Suprapubic skin (tissue), 4 donors: ENCODE measurements around the gene FAM120AOS. TPM values are rescaled to one million over a fixed set of nuclear protein-coding genes. Genes with fewer than 3 reads are reported as not detected.

Source experiments
- DNase-seq, 2 donors: peaks; one replicate each; pipeline ENCODE4 v3.0.0-alpha.2; 2019; ENCODE audit warnings: low spot score in 2 of 2
- H3K27ac ChIP-seq: fragments of 200-600 bp; sonication (generic); one replicate; pipeline ENCODE4 v1.5.1; 2019
- H3K27me3 ChIP-seq: fragments of 200-600 bp; sonication (generic); one replicate; pipeline ENCODE4 v1.5.1; 2019
- H3K36me3 ChIP-seq: fragments of 200-600 bp; sonication (generic); one replicate; pipeline ENCODE4 v1.5.1; 2019
- H3K4me1 ChIP-seq: fragments of 200-600 bp; sonication (generic); one replicate; pipeline ENCODE4 v1.5.1; 2019
- H3K4me3 ChIP-seq: fragments of 200-600 bp; sonication (generic); one replicate; pipeline ENCODE4 v1.5.1; 2019; ENCODE audit warnings: mild to moderate bottlenecking
- H3K9me3 ChIP-seq: fragments of 200-600 bp; sonication (generic); one replicate; pipeline ENCODE4 v1.5.1; 2019
- EP300 ChIP-seq: sonication (generic); formaldehyde crosslinking; IDR thresholded peaks from one replicate; pipeline ENCODE4 v1.6.1; 2017; ENCODE audit warnings: antibody characterized with exemption
- POLR2A ChIP-seq, 2 donors: fragments of 450-650 bp; IDR thresholded peaks; one replicate each; pipeline ENCODE4 v1.6.1; 2017; ENCODE audit warnings: antibody characterized with exemption in 2 of 2, mild to moderate bottlenecking in 2 of 2, moderate library complexity in 2 of 2
- POLR2AphosphoS5 ChIP-seq, 3 donors: sonication (generic); formaldehyde crosslinking; IDR thresholded peaks; one replicate each; pipeline ENCODE4 v1.6.1; 2017; ENCODE audit warnings: antibody characterized with exemption in 3 of 3
- WGBS: methylation state at CpG from one replicate; pipeline ENCODE4 v1.1.5; 2018; 5-methylcytosine and 5-hydroxymethylcytosine counted together
- total RNA-seq, 4 donors: library from RNA; depleted of rRNA; stranded (reverse); fragments of >200 nt; gene quantifications; one replicate each; pipeline ENCODE4 v1.1.0, GENCODE V29; 2016
- TF ChIP-seq, protein P1 (sequence below), 2 donors: fragments of 200-600 bp in 1 of 2; fragments of 450-650 bp in 1 of 2; sonication (generic) in 1 of 2; IDR thresholded peaks; one replicate each; pipeline ENCODE4 v1.5.1; 2016 to 2019; ENCODE audit warnings: antibody characterized with exemption in 2 of 2, mild to moderate bottlenecking in 1 of 2, moderate library complexity in 1 of 2

The FAM120AOS gene
- total RNA-seq, 4 donors from 2014 or later = 33.0 to 66.9 (median 34.2) TPM

- WGBS = 89% methylated on average over 7 of the region's 7 CpGs
- Histone ChIP-seq H3K27ac (no peak overlapping the region), H3K27me3 (no peaks in the 10 kb centered on the region), H3K36me3 (peaks cover 30% of the 10 kb centered on the region), H3K4me3 (no peak overlapping the region), H3K4me1 (no peaks in the 10 kb centered on the region), H3K9me3 (no peaks in the 10 kb centered on the region)
- TF ChIP-seq, protein P1, sequence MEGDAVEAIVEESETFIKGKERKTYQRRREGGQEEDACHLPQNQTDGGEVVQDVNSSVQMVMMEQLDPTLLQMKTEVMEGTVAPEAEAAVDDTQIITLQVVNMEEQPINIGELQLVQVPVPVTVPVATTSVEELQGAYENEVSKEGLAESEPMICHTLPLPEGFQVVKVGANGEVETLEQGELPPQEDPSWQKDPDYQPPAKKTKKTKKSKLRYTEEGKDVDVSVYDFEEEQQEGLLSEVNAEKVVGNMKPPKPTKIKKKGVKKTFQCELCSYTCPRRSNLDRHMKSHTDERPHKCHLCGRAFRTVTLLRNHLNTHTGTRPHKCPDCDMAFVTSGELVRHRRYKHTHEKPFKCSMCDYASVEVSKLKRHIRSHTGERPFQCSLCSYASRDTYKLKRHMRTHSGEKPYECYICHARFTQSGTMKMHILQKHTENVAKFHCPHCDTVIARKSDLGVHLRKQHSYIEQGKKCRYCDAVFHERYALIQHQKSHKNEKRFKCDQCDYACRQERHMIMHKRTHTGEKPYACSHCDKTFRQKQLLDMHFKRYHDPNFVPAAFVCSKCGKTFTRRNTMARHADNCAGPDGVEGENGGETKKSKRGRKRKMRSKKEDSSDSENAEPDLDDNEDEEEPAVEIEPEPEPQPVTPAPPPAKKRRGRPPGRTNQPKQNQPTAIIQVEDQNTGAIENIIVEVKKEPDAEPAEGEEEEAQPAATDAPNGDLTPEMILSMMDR (IDR thresholded peaks at IDR 0.05) = no peak
- TF ChIP-seq POLR2AphosphoS5 (IDR thresholded peaks at IDR 0.05) = no peak
- TF ChIP-seq EP300 = no peak
- no peak for TF ChIP-seq POLR2A (IDR thresholded peaks at IDR 0.05)
- no peak for DNase-seq
Observed at GRCh38 chr9:93480728-93481324, 27.4 kb upstream of the FAM120AOS start.

DNA sequence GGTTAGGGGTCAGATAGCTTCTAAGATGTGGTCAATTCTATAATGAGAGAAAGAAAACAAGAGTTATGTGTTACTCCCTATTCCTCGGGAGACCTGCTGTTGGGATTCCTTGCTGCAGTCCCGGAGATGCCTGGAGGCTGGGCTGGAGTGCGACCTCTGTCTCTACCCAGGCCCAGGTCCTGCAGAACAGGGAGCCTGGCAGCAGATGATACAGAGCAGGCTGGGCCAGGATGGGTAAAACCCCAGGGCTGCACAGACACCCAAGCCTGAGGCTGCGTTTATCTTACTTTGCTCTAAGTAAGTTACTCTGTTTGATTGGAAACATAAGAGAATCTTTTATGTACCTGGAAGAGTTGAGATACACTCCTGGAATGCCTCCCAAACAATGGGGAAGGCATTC lies 26.9 kb upstream of the FAM120AOS start:
- H3K27ac ChIP-seq = no peak overlapping the region
- no peak overlapping the region for H3K4me3 ChIP-seq
- no peaks in the 10 kb centered on the region for H3K27me3 ChIP-seq
- 73% methylated on average over 4 of the region's 4 CpGs for WGBS
- no peak for DNase-seq
- no peaks in the 10 kb centered on the region for H3K9me3 ChIP-seq
- TF ChIP-seq POLR2A (IDR thresholded peaks at IDR 0.05) = no peak
- no peak for TF ChIP-seq POLR2AphosphoS5 (IDR thresholded peaks at IDR 0.05)
- TF ChIP-seq, protein P1 (IDR thresholded peaks at IDR 0.05) = no peak
- no peak for TF ChIP-seq EP300
- peaks cover 24% of the 10 kb centered on the region for H3K36me3 ChIP-seq
- no peaks in the 10 kb centered on the region for H3K4me1 ChIP-seq

GRCh38 chr9:93479726-93480125 lies 26.3 kb upstream of the FAM120AOS start:
- WGBS = 67% methylated on average over 4 of the region's 4 CpGs
- TF ChIP-seq POLR2AphosphoS5 (IDR thresholded peaks at IDR 0.05) = no peak
- TF ChIP-seq EP300 = no peak
- TF ChIP-seq POLR2A (IDR thresholded peaks at IDR 0.05) = no peak
- TF ChIP-seq, protein P1 (IDR thresholded peaks at IDR 0.05) = no peak
- no peak overlapping the region for H3K27ac ChIP-seq
- no peaks in the 10 kb centered on the region for H3K9me3 ChIP-seq
- no peak overlapping the region for H3K4me3 ChIP-seq
- H3K36me3 ChIP-seq = peaks cover 19% of the 10 kb centered on the region
- no peak for DNase-seq
- H3K27me3 ChIP-seq = no peaks in the 10 kb centered on the region
- no peaks in the 10 kb centered on the region for H3K4me1 ChIP-seq

DNA sequence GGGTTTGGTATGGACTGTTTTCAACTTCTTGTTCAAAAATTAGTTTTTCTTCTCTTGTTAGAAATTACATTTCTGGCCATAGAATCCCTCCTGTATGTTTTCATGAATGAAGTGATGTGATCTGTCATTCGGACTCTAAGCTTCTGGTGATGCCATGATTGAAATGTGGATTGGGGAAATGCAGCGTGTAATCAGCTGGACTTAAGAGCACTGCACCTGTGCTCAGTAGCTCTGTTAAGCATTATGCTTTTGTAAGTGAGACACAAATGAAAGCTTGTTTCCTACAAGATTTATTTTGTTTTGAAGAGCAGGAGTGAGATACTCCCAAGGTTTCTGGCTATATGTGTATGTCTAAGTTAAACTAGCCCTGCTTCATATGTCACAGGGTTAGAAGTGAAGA lies 24.0 kb upstream of the FAM120AOS start:
- Histone ChIP-seq H3K36me3 (peaks cover 11% of the 10 kb centered on the region), H3K4me1 (no peaks in the 10 kb centered on the region), H3K27ac (no peak overlapping the region), H3K4me3 (no peak overlapping the region), H3K27me3 (no peaks in the 10 kb centered on the region), H3K9me3 (no peaks in the 10 kb centered on the region)
- 94% methylated on average over 2 of the region's 2 CpGs for WGBS
- DNase-seq = no peak
- TF ChIP-seq POLR2AphosphoS5 (IDR thresholded peaks at IDR 0.05) = no peak
- TF ChIP-seq POLR2A (IDR thresholded peaks at IDR 0.05) = no peak
- TF ChIP-seq EP300 = no peak
- TF ChIP-seq, protein P1 (IDR thresholded peaks at IDR 0.05) = no peak

DNA sequence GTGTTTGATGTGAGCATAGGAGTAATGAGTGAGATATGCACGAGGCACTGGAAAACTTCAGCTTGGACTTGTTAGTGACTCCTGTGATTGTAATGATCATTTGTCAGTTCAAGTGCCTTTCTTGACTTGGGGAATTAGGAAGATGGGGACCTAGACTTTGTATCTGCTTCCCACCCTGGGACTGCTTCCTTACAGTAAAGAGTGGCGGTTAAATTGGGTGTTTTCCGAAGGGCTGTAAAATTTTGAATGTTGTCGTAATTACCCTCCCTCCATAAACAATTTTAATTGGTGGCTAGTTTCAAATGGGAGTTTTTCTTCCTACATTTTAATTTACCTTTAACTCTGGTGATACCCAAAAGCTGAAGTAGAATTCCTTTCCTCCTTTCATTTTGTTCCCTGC lies 23.5 kb upstream of the FAM120AOS start:
- DNase-seq = no peak
- Histone ChIP-seq H3K27me3 (no peaks in the 10 kb centered on the region), H3K4me3 (no peak overlapping the region), H3K9me3 (no peaks in the 10 kb centered on the region), H3K36me3 (peaks cover 11% of the 10 kb centered on the region), H3K4me1 (no peaks in the 10 kb centered on the region), H3K27ac (no peak overlapping the region)
- TF ChIP-seq EP300 (no peak), POLR2AphosphoS5 (IDR thresholded peaks at IDR 0.05) (no peak), POLR2A (IDR thresholded peaks at IDR 0.05) (no peak)
- TF ChIP-seq, protein P1 (IDR thresholded peaks at IDR 0.05) = no peak
- WGBS = 94% methylated on average over 4 of the region's 4 CpGs
